Stimulated activated CD8-positive, alpha-beta memory T cell treated with anti-CD3 and anti-CD28 coated beads, Interleukin-2, amount 100 ng/mL, for 48 hours (primary cell): ENCODE data around the gene MZF1.
"Not testable (repeated sequence)": the region's sequence is repeated elsewhere in the genome, so short reads cannot be mapped to it uniquely, and the experiment has no call there.

Source experiments
- DNase-seq, 2 donors: peaks; one replicate each; pipeline ENCODE4 v3.0.0-alpha.2; 2020; ENCODE audit warnings: low read depth in 2 of 2

Gene MZF1

DNA sequence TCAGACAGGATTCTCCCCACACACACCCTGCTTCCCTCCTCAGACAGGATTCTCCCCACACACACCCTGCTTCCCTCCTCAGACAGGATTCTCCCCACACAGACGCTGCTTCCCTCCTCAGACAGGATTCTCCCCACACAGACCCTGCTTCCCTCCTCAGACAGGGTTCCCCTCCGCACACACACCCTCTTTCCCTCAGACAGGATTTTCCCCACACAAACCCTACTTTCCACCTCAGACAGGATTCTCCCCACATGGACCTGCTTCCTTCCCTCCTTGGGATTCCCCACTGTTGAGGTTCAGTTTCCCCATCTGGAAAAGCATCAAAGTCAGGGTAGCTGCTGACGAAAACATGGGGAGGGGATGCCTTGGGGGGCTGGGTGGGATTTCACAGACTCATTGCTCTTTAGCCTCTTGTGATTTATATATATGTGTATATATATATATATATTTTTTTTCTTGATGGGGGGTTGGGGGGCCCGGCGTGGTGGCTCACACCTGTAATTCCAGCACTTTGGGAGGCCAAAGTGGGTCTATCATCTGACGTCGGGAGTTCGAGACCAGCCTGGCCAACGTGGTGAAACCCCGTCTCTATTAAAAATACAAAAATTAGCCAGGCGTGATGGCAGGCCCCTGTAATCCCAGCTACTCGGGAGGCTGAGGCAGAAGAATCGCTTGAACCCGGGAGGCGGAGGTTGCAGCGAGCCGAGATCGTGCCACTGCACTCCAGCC, 30.3 kb downstream of the MZF1 start:
- DNase-seq = not testable (repeated sequence)

DNA sequence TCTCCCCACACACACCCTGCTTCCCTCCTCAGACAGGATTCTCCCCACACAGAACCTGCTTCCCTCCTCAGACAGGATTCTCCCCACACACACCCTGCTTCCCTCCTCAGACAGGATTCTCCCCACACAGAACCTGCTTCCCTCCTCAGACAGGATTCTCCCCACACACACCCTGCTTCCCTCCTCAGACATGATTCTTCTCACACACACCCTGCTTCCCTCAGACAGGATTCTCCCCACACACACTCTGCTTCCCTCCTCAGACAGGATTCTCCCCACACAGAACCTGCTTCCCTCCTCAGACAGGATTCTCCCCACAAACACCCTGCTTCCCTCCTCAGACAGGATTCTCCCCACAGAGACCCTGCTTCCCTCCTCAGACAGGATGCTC, 34.0 kb downstream of the MZF1 start:
- DNase-seq = not testable (repeated sequence)

- DNase-seq = no peak
These were observed 34.6 kb downstream of the MZF1 start for GRCh38 chr19:58538257-58539168.

- no peak for DNase-seq
These were observed 36.0 kb downstream of the MZF1 start for GRCh38 chr19:58536852-58537798.

DNA sequence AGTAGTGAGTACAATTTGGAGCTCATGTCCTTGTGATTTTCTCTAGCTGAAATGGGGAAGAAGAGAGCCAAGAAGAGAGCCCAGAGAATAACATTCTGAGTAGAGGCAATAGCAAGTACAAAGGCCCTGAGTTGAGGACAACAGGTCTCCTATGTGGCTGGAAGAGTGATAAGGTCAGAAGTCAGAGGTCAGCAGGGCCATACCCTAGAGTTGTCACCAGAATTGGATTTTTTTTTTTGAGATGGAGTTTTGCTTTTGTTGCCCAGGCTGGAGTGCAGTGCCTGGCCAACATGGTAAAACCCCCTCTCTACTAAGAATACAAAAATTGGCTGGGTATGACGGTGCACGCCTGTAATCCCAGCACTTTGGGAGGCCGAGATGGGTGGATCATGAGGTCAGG, 37.3 kb downstream of the MZF1 start:
- DNase-seq = no peak

- DNase-seq = no peak
These were observed 41.9 kb downstream of the MZF1 start for GRCh38 chr19:58531034-58531840.

DNA sequence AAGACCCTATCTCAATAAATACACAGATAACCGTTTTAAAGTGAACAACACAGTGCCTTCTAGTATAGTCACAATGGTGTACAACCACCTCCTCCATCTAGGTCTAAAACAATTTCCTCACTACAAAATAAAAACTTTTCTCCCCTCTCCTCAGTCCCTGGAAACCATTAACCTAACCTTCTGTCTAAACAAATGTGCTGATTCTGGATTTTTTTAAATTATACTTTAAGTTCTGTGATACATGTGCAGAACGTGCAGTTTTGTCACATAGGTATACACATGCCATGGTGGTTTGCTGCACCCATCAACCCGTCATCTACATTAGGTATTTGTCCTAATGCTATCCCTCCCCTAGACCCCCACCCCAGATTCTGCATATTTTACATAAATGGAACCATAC, 43.7 kb downstream of the MZF1 start:
- DNase-seq = no peak

GRCh38 chr19:58522709-58523108, 50.4 kb downstream of the MZF1 start:
- DNase-seq = no peak

DNA sequence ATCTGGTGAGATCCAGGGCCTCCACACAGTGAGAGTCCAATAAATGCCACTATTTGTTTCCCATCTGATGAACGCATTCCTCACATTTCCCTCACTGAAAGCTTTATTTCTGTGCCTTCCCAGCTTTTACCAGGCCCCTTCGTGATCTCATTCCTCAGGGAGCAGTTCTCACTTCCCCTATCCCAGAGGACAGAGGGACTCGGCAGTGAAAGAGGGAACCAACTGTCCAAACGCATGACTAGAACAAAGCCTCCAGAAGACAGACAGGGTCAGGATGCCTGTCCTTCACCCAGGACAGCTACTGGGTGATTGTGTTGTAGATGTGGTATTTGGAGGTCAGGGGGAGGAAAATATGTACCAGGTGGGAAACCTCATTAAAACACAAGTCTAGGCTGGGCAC, 51.5 kb downstream of the MZF1 start:
- no peak for DNase-seq

- no peak for DNase-seq
These were observed 52.9 kb downstream of the MZF1 start for GRCh38 chr19:58520257-58520599.

GRCh38 chr19:58519355-58520256, 53.5 kb downstream of the MZF1 start, which contains the start of gene ZBTB45:
TSS of gene ZBTB45 (minus strand) at chr19:58519810. CDS start at chr19:58517673, 2,137 bp downstream.
- peak; percentile 87 for DNase-seq

- peak in 1 of 2 donors; percentile 29 for DNase-seq
These were observed 54.1 kb downstream of the MZF1 start for GRCh38 chr19:58519087-58519354.

DNA sequence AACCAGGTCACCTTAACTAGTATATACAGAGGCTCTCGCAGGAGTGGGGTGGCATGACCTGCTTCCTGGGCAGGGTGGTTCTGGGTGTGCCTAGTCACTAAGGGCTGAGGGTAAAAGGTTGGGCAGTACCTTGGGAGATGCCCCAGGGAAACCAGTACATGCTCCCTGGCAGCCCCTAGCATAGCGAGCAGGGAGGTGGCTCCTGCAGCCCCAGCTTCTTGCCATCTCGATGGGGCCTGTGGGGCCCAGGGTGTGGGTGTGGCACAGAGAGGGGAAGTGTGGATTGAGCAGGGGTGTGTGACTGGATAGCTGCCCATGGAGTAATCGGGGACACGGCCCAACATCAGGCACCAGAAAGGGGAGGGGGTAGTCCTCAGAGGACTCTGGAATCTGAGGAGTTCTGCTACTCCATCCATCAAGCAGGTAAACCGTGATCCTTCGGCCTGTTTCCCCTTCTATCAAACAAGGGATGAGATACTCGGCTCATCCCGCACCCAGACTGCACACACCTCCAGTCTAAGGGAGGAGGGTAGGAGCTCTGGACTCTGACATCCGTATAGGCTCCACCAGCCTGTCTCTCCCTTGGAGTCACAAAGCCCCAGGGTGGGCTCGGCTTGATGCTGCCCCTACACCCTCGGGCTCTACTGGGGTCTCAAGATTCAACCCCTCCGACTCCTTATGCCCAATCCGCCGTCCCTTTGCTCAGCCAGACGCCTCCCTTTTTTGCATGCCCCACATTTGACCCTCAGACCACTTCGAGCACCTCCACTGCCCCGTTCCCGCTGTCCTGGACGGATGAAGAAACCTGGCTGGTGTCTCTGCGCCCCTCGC, 54.7 kb downstream of the MZF1 start:
- DNase-seq = no peak

DNA sequence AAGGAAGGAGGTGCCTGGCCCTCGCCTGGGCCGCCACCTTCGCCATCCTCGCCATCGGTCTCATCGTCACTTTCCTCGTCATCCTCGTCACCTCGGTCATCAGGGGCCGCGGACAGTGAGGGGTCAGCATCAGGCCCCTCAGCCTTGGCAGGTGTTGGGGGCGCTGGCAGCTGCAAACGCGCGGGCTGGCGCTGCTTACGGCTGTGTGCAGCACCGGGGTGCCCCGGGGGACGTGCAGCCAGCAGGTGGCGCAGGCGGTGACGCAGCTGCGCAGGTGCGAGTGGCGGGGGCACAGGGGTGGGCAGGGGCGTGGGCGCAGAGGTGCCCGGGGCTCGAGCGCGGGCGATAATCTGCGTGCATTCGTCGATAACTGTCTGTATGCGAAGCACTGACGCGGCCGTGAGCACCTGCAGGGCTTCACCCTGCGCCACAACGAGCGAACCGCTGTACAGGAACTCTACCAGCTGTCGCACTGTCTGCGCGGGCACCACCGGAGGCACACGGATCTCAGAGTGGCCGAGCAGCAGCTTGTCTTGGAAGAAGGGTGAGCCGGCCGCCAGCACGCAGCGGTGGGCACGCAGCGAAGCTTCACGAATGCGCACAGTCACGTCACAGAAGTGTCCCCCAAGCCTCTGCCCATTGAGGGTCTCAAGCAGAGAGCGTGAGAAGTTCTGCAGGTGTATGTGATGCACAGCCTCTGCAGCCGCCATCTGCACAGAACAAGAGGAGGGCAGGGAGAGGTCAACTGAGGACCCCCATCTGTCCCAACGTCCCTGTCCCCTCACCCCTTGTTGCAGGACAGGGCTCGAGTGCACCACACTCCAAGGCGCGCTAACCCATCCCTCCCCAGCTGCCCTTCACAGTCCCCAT, 55.9 kb downstream of the MZF1 start:
- DNase-seq = no peak

DNA sequence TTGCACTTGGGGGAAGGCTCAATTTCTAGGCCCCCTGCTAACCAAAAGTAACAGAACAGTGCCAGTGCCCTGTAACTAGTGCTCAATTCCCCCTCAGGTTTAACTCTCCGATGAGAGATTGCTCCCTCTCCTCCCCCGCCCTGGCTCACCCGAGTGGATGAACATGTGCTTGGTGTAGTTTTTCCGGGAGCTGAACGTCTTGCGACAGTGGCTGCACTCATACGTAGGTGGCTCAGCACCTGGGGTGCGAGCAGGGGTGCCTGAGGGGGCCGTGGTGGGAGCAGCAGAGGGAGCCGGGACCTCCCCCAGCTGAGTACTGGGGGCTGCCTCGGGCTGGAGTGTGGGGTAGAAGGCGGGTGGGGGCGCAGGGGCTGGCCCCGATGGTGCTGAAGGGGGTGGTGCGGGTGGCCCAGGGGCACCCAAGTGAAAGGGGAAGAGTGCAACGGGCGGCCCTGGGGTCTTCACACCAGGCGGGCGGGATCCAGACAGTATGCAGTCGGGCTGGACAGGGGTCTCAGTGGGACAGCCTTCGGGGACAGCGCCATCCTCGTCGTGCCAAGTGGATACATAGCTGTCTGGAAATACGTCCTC, 56.8 kb downstream of the MZF1 start:
- DNase-seq = no peak

GRCh38 chr19:58515259-58515658, 57.9 kb downstream of the MZF1 start:
- no peak for DNase-seq

DNA sequence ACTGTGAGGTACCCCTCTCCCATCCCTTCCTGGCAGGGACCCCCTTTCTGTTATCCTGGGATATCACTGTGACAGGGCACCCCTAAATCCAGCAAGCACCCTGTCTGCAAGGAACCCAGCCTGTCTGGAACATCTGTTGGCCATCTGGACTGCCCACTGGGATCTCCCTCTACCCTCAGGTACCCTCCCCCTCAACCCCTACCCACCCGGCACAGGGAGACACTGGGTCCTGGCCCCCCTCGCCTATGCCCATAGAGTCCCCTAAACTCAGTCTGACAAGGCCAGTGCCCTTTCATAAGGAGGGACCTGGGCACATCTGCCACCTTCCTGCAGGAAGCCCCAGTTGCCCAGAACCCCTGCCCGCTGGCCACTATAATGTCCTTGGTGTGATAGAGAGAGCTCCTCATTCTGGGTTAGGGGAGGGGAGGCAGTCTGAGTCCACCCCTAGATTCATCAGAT, 58.5 kb downstream of the MZF1 start:
- no peak for DNase-seq
